RCC 7860 (cell line): Measurements from ENCODE around the gene TCF7L1.
A peak's percentile ranks its signal among the peaks of the same experiment; 100 is the strongest.

Experiments used
- DNase-seq: peaks from one replicate; pipeline ENCODE4 v3.0.0-alpha.2; 2015; ENCODE audit warnings: low spot score
- FAIRE-seq: peaks from 2 replicates; lab custom pipeline; 2012; peaks lifted over from hg19 to GRCh38; lab: Jason Lieb, UNC

TCF7L1 gene

DNA sequence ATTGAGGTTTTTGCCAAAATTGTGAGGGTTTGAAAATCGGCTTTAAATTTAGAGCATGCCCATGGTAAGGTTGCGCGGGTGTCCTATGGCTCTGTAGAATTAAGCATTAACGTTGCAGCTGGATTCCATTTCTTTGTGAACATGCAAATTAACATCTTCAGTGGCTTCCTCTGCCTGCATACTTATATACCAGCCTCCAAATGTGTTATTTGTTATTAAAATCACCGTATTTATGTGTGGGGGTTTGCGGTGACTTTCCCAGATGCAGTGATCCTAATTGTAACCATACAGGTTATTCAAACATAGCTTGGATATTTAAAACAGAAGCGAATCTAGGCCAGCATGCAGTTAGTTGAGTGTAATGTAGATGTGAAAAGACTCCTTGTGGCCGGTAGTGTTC, 114.4 kb downstream of the TCF7L1 start:
- no peak for DNase-seq
- no peak for FAIRE-seq

DNA sequence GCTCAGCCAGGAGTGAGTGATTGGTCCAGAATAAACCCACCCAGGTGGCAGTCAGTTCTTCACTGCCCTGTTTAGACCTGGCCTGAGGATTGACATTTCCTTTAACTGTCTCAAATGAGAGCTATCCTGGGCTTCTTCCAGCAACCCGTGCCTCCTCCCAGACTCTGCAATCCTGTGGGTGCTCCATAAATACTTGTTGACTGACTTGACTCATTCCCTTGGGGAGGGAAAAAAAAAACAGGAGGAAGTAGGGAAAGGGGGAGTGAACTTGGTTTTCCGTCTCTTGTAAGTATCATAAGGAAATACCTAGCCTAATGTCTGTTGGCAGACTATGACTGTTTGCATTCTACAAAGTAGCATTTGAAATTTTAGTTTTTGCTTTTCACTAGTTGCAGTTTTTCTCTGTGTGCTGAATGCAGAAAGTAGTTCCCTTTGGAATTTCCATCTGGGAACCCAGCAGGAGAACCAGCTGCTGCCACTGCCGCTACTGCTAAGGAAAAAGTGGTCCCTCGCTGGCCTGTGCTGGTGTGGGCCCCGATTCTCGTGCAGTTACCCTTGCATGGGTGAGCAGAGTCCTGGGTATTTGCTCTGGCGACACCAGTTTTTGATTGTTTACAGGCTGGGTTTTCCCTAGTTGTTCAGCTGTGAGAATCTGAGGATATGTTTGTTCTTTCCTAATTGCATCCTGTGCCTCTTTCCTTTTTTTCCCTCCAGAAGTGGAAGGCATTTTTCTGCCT, 115.7 kb downstream of the TCF7L1 start:
- DNase-seq (peak; percentile 38), FAIRE-seq (peak; percentile 56)

DNA sequence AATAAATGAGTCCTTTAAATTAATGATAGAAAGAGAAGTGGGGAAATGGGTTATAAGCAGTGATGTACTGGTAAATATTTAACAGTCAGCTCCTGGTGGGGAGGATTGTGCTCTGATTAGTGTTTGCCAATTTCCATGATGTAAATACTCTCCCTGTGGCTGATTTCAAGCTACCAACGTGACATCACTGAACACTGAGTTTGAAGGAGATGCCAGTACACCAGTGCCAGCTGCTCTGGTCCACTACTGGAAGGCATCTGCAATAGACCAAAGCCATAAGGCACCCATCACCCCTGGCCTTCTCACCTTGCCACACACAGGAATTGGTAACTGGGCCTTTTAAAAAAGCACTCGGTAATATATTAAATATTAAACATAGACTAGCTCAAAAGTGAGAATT, 116.9 kb downstream of the TCF7L1 start:
- FAIRE-seq: no peak
- DNase-seq: no peak

DNA sequence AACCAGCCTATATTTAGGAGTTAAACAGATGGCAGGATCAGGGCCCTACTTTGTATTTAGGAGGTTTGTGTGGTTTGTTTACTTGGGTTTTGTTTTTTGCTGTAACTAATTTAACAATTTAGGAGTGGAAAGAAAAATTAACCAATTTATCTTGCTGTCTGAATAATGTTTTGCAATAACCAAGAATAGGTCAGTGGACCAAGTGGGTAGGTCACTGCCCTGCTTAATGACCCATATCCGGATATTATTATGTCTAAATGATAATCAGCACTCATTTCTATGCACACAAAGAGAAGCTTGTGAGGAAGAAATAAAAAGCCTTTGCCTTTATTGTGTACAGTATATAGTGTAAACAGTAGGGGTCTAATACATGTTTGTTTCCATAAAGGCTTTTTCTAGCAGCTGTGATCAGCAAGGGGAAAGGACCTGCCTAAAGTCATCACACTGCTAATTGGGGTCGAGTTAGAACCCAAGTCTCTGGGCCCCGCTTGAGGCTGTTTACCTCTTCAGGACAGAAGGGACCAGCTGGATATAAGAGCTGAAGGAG, 118.0 kb downstream of the TCF7L1 start:
- no peak for FAIRE-seq
- no peak for DNase-seq

DNA sequence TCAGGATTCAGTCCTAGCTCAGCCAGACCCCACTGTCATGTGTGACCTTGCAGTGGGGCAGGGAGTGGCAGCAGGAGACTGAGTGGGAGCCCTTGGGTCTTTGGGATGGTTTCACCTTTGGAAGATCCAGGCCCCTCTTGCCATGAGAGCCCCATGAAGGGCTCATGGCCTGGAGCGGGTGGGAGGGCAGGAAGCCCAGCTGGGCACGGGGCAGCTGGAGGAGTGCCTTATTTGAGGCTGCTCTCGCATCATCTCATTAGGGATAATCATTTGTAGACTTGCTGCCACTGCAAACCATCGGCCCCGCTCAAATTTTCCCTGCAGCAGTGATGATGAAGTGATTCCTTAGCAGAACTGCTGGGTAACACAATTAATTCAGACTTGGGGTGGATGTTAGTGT, 120.7 kb downstream of the TCF7L1 start:
- FAIRE-seq: no peak
- DNase-seq: no peak

DNA sequence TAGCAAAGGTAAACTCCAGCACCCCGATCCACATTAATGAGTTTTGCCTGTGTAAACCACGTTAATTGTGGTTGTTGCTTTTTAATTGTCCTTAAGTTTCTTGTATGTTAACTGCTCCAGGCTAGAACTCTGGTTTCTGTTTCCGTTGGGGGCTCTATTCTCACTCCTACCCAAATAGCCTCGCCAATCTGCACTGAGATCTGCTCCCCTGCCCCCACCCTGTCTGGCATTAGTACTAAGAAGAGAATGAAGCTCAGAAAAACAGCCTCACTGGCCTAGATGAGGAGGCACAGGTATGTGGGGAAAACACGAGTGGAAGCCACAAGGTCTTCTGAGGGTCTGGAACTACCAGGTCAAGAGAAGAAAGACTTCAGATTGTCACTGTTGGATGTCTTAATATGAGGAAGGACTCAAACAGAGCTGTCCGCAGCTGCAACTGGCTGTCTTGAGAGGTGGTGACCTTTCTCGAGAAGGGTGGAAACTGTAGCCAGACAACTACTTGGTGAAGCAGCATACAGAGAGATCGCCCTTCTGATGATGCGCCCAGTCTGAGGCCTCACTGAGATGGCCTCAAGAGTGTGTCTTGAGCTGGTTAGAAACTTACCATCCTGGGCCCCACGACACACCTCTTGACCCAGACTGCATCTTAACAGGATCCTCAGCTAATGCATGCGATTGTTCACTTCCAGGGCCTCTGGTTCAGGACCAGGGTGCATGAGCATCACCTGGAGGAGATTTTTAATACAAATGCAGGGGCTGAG, 121.5 kb downstream of the TCF7L1 start:
- FAIRE-seq (no peak), DNase-seq (no peak)

DNA sequence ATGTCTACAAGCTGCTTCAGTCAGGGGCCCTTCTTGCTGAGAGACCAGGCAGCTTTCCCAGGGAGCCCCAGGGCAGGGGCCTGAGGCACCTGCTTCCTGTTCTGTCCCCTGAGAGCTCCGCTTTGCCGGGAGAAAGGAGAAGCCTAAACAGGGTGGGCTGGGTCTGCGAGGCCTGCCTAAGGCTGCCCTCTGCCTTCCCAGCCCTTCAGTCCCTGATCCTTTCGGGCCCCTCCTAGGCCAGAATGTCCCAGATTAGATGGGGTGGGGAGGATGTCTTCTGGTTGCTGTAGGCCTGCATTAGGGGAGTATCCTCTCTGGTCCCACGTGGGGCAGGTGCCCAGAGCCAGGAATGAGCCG, 122.2 kb downstream of the TCF7L1 start:
- FAIRE-seq (no peak), DNase-seq (no peak)

DNA sequence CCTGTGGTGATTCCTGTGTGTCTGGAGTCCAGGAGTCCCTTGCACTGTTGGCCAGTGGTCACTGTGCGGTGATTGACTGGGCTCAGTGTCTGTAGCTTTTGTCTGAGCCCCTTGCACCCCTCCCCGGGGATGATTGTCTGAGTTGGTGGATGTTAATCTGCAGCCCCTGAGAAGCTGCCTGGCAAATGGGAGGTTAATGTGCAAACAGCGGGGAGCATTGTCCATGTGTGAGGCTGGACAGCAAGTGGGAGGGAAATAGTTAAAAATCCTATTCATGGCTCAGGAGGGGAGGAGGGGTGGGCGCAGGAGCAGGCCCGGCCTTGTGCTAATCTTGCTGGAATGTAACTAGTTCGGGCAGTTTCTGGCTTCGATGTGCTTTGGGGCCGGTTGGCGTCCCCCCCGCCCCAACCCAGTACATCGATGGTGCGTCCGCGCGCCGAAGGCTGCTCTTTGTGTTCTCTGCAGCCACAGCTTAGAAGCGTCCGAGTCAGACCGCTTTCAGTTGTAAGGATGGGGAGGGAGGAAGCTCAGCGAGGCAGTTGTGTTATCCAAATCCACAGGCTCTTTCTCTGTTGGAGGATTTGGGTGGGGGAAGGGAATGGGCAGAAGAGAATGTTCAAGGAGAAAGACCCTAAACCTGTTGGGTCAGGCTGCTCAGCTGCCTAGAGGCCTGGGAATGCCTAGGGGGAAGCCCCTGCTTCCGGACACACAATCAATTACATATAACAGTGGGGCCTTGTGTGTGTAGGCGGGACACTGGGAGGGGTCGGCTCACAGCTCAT, 122.8 kb downstream of the TCF7L1 start:
- DNase-seq: no peak
- no peak for FAIRE-seq

DNA sequence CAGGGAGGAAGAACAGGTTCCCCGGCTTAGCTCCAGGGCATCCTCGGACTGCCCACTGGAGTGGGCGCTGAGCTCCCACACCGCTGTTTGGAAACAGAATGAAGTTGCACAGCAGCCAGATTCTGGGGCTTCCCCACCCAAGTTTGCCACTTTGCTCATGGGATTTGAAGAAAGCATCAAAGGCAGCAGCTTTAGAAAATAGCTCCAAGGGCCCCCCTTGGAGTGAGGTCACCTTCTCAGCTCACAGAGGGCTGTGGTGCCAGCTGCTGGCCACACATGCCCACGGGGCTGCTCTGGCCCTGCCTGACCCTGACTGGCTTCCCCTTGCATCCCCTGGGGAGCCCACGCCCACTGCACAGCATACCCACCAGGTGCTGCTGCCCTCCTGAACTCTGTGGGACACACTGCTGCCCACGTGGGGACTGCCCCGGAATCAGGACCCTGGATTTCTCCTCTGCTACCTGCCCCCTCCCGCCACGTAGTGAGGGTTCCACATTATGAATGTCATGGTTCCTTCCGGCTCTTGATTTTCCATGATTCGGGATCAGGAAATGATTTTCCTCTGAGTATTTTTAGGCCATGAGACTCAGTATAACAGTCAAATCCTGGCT, 124.3 kb downstream of the TCF7L1 start:
- DNase-seq: no peak
- FAIRE-seq: no peak

DNA sequence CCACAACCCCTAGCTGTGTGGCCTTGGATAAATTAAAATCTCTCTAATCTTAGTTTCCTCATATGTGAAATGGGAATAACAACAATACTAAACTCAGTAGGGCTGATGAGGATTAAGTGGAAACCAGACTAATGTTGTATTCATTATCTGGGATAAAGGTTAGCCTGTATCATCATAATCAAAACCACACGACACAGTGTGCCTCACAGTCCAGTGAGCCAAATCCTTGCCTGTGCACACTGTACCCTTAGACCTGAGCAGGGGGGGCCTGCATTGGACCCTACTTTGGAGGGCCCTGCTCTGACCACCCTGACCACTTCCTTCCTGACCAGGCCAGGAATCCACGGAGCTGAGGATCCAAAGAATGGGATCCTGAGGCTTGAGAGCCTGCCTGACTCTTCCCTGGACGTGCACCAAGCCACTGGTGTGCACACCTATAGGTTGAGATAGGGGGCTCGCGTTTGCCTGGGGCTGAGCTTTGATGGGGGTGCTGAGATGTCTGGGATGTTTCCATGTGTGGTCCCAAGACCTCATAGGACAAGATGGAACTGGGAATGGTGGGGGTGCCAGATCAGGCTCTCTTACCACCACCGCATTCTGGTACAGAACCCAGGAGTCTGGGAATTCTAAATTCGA, 124.9 kb downstream of the TCF7L1 start:
- DNase-seq: no peak
- no peak for FAIRE-seq

DNA sequence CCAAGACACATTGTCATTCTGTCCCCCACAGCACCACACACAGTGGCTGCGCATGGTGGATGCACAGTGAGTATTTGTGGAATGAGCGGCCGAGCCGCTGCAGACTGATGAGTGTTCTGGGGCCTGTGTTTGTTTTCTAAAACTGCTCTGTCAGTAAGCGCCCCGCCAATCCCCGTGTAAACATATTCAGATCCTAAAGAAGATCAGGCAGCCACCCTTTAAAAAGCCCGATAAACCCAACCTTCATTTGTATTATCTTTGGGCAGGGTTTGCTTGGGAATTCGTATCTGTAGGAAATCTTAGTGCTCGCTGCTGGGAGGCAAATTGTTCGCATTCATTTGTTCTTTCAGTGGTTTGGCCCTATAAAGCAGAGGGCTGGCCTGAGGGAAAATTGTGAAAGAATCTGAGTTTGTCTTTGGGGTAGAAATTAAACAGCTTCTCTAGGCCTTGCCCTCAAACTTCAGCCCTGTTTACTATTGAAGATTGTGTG, 126.0 kb downstream of the TCF7L1 start:
- FAIRE-seq: no peak
- DNase-seq: no peak

DNA sequence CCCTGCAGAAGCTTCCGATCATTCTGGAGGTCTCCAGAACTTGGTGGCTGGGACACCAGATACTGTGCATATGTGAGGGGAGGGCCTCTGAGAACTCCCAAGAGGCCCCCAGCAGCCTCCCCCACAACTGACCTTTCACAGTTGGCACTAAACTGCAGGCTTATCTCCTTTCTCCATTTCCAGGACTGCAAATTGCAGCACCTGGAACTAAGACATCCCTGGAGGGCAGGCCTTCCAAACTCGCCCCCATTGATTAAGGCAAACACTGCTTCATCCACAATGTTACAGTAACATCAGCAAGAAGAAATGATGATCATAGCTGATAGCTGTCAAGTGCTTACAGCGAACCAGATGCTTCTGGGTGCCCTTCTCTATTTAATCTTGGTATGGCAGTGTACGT, 126.7 kb downstream of the TCF7L1 start:
- FAIRE-seq (no peak), DNase-seq (no peak)

DNA sequence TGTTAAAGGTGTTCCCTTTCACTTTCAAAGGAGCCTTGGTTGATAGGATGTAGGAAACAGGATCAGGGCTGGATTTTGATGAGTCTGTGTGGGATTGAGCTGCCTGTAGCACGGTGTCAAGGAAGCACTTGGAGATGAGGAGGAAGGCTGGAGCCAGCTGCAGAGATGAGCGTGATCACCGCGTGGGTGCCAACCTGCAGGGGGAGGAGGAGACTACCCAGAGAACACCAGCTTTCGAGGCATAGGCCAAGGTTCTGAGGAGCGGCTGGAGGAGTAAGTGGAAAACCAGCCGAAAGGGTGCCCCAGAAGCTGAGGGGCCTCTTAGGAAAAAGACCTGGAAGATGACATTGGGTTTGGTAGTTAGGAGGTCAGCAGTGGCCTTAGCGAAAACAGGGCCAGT, 130.4 kb downstream of the TCF7L1 start:
- no peak for FAIRE-seq

DNA sequence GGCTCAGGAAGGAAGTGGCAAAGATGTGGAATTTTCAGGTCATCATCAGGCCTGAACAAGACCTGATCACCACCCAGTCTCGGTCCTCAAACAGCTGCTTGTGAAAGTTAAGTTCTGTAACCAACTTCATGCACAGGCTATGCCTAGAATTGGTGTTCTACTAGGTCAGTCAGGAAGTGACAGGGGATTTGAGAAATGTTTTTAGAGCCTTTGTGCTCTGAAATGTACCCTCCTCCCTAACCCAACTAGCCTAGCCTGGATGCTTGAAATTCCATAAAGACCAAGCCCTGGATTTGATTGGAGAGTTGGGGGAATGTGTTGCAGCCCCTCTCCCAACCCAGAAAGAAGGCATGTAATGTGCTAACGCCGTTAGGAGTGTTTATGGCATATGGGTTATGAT, 131.3 kb downstream of the TCF7L1 start:
- DNase-seq: no peak
- no peak for FAIRE-seq

More for the DNA sequence above, 130.4 kb downstream of the TCF7L1 start:
- no peak for DNase-seq

DNA sequence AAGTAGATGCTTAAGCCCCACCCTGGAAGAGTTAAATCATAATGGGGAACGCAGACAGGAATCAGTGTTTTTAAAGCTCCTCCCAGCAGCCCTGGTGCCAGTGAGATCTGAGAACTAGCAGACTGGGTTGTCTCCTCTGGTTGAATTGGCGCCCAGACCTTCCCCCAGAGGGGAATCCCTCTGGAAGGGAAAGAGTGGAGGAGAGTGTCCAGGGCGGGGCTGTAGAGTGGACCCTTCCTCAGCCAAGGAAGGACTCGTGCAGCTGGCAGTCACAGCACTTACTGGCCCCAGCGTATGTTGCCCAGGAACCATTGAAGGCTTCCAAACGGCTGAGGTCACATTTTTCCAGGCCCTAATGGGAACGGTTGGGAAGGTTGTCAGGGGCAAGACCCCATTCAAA, 132.1 kb downstream of the TCF7L1 start:
- FAIRE-seq (no peak), DNase-seq (no peak)

DNA sequence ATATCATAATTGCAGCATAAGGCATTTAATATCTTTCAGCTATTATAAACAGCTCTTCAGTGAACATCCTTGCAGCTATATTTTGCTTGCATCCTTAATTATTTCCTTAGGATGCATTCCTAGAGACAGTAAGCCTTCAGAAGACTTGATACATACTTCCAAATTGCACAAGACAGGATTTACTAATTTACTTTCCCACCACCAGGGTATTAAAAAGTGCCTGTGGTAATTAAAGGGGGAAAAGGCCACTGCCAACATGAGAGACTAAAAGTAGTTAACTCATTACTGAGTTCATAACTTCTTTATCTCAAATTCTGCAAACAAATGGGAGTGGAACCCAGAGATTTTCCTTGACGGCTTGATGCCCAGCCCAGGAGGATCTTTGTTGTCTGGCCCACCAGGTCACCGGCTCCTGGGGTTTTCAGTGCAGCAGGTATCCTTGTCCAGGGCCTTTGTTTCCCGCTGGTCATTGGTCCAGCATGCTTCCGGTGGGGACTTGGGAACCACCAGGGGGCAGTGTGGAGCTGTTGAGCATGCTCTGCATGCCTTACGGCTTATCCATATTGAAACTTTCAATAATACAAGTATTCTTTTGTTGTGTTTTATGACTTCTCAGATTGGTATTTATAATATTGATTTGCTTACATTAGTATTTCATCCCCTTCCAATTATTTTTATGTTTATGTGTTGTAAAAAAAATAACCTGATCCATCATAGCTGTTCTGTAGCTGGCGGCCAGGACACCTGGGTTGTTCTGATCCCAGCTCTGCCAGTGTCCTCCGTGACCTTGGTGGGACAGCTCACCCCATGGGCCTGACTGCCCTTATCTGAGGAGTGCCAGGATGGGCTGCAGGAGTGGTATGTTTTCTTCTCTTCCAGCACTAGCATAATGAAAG, 133.2 kb downstream of the TCF7L1 start:
- peak; percentile 35 for DNase-seq
- FAIRE-seq: no peak

DNA sequence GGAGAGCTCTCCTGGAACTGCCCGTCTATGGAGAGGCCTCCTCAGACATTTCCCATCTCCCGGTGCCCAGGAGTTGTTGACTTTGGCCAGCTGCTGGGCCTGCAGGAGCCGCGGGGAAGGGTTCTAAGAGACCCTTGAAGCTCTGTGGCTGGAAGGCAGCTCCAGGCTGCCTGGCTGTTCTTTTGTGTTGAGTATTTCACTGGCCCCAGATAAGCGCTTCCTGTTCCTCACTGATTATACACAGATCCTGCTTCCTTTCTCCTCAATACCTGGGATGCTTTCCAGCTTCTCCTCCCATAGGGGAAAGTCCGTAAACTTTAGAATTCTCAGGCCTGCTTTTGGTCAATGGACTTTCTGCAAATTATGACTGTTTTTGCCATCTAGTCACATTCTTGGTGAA, 136.8 kb downstream of the TCF7L1 start:
- DNase-seq (no peak), FAIRE-seq (no peak)

DNA sequence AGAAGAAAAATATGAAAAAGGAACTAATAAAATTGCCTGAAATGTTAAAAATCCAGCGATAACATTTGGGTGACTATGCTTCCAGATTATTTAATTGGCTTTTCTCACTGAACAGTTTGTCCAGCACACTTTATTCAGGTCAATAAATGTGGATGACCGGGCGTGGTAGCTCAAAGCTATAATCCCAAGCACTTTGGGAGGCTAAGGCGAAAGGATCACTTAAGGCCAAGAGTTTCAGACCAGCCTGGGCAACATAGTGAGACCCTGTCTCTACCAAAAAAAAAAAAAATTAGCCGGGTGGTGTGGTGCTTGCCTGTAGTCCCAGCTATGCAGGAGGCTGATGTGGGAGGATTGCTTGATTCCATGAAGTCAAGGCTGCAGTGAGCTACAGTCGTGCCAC, 139.2 kb downstream of the TCF7L1 start:
- DNase-seq (no peak), FAIRE-seq (no peak)
